Mesendoderm (in vitro differentiated cells): ENCODE results near the gene RAPGEF2.
"Not testable (repeated sequence)": the region's sequence is repeated elsewhere in the genome, so short reads cannot be mapped to it uniquely, and the experiment has no call there.

Experiments used
- DNase-seq: peaks from one replicate; pipeline ENCODE4 v3.0.0; 2013
- H2AK5ac ChIP-seq: 2 replicates; pipeline ENCODE4 v1.6.1; 2013; ENCODE audit warnings: low read length, inconsistent platforms
- H2BK120ac ChIP-seq: 2 replicates; pipeline ENCODE4 v1.6.1; 2013; ENCODE audit warnings: low read depth, mild to moderate bottlenecking, low read length, moderate library complexity, mixed read lengths
- H2BK15ac ChIP-seq: replicated peaks from 2 replicates; pipeline ENCODE4 v1.6.1; 2013; ENCODE audit warnings: low read depth, mild to moderate bottlenecking, moderate library complexity
- H2BK5ac ChIP-seq: 2 replicates; pipeline ENCODE4 v1.6.1; 2013; ENCODE audit warnings: low read length, inconsistent platforms
- H3K18ac ChIP-seq: 2 replicates; pipeline ENCODE4 v1.6.1; 2013; ENCODE audit warnings: mild to moderate bottlenecking, low read length, mixed read lengths
- H3K23ac ChIP-seq: one replicate; pipeline ENCODE4 v1.6.1; 2013; ENCODE audit warnings: low read length
- H3K27ac ChIP-seq: 2 replicates; pipeline ENCODE4 v1.5.1; 2013; ENCODE audit warnings: low read depth, mild to moderate bottlenecking, inconsistent platforms, low read length, moderate library complexity
- H3K27me3 ChIP-seq: 2 replicates; pipeline ENCODE4 v1.6.1; 2013; ENCODE audit warnings: low read length, control low read depth, mild to moderate bottlenecking, inconsistent platforms; ENCODE audit not compliant: insufficient read depth, poor library complexity
- H3K36me3 ChIP-seq: 2 replicates; pipeline ENCODE4 v1.6.1; 2013; ENCODE audit warnings: low read length, inconsistent platforms; ENCODE audit not compliant: control insufficient read depth, insufficient read depth
- H3K4ac ChIP-seq: one replicate; pipeline ENCODE4 v1.6.1; 2013; ENCODE audit warnings: low read depth, mild to moderate bottlenecking, low read length, moderate library complexity
- H3K4me1 ChIP-seq: 2 replicates; pipeline ENCODE4 v1.6.1; 2013; ENCODE audit warnings: low read depth, low read length, inconsistent platforms; ENCODE audit not compliant: control insufficient read depth
- H3K4me2 ChIP-seq: 2 replicates; pipeline ENCODE4 v1.6.1; 2013; ENCODE audit warnings: low read length
- H3K4me3 ChIP-seq: 2 replicates; pipeline ENCODE4 v1.5.1; 2013; ENCODE audit warnings: mild to moderate bottlenecking, low read length
- H3K56ac ChIP-seq: one replicate; pipeline ENCODE4 v1.6.1; 2013; ENCODE audit warnings: low read length
- H3K79me1 ChIP-seq: 2 replicates; pipeline ENCODE4 v1.6.1; 2013; ENCODE audit warnings: low read length, inconsistent platforms
- H3K79me2 ChIP-seq: 2 replicates; pipeline ENCODE4 v1.6.1; 2013; ENCODE audit warnings: mild to moderate bottlenecking, low read length; ENCODE audit not compliant: control insufficient read depth, insufficient read depth
- H3K9ac ChIP-seq: 2 replicates; pipeline ENCODE4 v1.6.1; 2013; ENCODE audit warnings: low read length, inconsistent platforms
- H4K5ac ChIP-seq: one replicate; pipeline ENCODE4 v1.6.1; 2013; ENCODE audit warnings: low read length
- H4K8ac ChIP-seq: one replicate; pipeline ENCODE4 v1.6.1; 2013; ENCODE audit warnings: low read depth, mild to moderate bottlenecking, control low read depth, low read length, moderate library complexity
- WGBS: extraction: QIAGEN DNeasy Blood & Tissue Kit; methylation state at CpG from one replicate; pipeline ENCODE4 v1.1.7; 2013; ENCODE audit warnings: low lambda C conversion rate, missing lambda C conversion rate; ENCODE audit not compliant: insufficient coverage; ENCODE audit errors: extremely low coverage; 5-methylcytosine and 5-hydroxymethylcytosine counted together

RAPGEF2 gene

DNA sequence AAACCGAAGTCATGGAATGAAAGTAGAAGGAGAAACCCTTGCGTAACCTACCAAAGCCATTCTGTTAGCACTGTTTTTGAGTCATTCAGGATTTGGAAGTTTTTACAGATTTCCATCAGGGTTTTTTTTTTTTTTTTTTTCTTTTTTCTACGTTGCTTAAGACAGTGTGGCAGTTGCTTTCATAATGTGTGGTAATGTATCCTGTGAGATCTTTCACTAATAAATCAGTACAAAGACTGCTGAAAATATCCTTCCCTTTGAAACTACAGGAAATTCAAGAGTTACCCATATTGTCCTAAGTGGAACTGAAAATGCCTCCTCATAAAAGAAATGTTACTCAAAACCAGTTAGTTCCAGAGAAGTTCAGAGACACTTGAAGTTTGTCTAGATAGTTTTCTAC, 137.8 kb downstream of the RAPGEF2 start:
- no peak overlapping the region for H4K5ac ChIP-seq
- H3K23ac ChIP-seq = no peak overlapping the region
- H3K18ac ChIP-seq = no peak overlapping the region
- H3K27ac ChIP-seq = no peak overlapping the region
- H3K27me3 ChIP-seq = no peaks in the 10 kb centered on the region
- H3K4me3 ChIP-seq = no peak overlapping the region
- H3K79me2 ChIP-seq = no peaks in the 10 kb centered on the region
- H2BK120ac ChIP-seq = no peak overlapping the region
- H2BK15ac ChIP-seq = no peak overlapping the region
- no peak overlapping the region for H3K4me2 ChIP-seq
- no peak overlapping the region for H4K8ac ChIP-seq
- no peak overlapping the region for H3K9ac ChIP-seq
- no peaks in the 10 kb centered on the region for H3K79me1 ChIP-seq
- no peak overlapping the region for H2AK5ac ChIP-seq
- H2BK5ac ChIP-seq = no peak overlapping the region
- WGBS = no CpG with 5 or more reads among the region's 3 CpGs
- DNase-seq = no peak
- no peaks in the 10 kb centered on the region for H3K4me1 ChIP-seq
- no peak overlapping the region for H3K4ac ChIP-seq
- no peak overlapping the region for H3K56ac ChIP-seq
- H3K36me3 ChIP-seq = no peaks in the 10 kb centered on the region

DNA sequence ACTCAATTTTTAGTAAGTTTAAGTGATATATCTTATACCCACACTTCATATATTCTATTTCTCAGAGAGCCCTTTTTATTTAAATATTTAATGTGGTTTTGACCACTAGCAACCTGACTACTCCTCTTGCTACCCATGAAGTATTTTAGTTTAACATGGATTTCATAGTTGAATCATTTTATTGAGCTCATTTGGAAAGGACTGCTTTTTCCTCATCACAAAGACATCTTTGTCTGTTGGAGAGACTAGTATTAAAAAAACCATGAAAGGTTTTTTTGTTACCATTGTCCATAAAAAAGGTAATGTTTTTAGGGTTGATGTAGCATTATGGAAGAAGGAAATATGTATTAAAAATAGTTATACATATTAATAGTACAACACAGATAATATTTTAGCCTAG, 139.5 kb downstream of the RAPGEF2 start:
- H3K56ac ChIP-seq = no peak overlapping the region
- H3K79me1 ChIP-seq = no peaks in the 10 kb centered on the region
- H2BK5ac ChIP-seq = no peak overlapping the region
- H3K4me3 ChIP-seq = no peak overlapping the region
- no peak overlapping the region for H3K9ac ChIP-seq
- H4K8ac ChIP-seq = no peak overlapping the region
- H2AK5ac ChIP-seq = no peak overlapping the region
- H3K4me2 ChIP-seq = no peak overlapping the region
- H3K79me2 ChIP-seq = no peaks in the 10 kb centered on the region
- H3K4me1 ChIP-seq = no peaks in the 10 kb centered on the region
- H4K5ac ChIP-seq = no peak overlapping the region
- no peaks in the 10 kb centered on the region for H3K27me3 ChIP-seq
- no peak overlapping the region for H3K4ac ChIP-seq
- H3K23ac ChIP-seq = no peak overlapping the region
- no peak overlapping the region for H2BK120ac ChIP-seq
- H3K27ac ChIP-seq = no peak overlapping the region
- no peak overlapping the region for H3K18ac ChIP-seq
- DNase-seq = no peak
- H3K36me3 ChIP-seq = no peaks in the 10 kb centered on the region
- no peak overlapping the region for H2BK15ac ChIP-seq

DNA sequence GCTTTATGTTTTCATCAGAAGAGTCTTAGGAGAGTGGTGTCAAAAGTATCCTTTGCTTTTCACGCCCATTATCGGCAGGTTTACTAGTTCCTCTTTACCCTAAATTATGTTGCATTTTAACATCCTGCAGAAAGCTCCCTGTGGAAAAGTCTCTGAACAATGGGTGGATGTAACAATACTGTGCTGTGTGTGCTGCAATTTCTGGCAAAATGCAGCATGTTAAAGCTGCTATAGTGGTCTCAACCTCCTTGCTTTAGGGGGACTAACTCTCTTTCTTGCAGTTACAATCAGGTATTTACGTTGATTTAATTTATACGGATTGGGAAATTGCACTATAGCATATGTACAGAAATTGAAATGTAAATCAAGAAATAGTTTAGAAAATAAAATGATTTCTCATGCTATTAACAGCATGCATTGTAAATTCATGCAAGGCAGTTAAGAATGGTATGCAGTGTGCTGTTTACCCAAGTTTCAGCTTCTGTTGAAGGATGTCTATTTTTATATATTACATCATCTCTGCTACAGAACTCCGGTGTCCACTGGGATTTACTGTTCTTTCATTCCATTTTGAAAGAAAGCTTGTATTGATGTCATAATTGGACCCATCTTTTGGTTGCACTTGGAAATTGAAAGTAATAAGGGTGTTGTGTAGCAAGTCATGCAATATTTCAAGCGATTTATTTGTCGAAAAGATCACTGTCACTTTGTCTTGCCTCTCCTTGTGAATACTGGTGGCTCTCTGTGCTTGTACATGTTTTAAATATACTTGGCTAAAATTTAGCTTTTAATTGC, 145.7 kb downstream of the RAPGEF2 start:
- Histone ChIP-seq H3K27me3 (no peaks in the 10 kb centered on the region), H2AK5ac (no peak overlapping the region), H3K18ac (no peak overlapping the region), H3K27ac (no peak overlapping the region), H3K4me3 (no peak overlapping the region), H3K56ac (no peak overlapping the region), H3K79me1 (no peaks in the 10 kb centered on the region), H2BK5ac (no peak overlapping the region), H3K9ac (no peak overlapping the region), H2BK15ac (no peak overlapping the region), H2BK120ac (no peak overlapping the region), H3K36me3 (no peaks in the 10 kb centered on the region), H3K4me1 (no peaks in the 10 kb centered on the region), H3K79me2 (no peaks in the 10 kb centered on the region), H3K4me2 (no peak overlapping the region), H4K8ac (no peak overlapping the region), H4K5ac (no peak overlapping the region), H3K4ac (no peak overlapping the region), H3K23ac (no peak overlapping the region)
- 100% methylated on average over 1 of the region's 7 CpGs for WGBS
- DNase-seq = no peak

DNA sequence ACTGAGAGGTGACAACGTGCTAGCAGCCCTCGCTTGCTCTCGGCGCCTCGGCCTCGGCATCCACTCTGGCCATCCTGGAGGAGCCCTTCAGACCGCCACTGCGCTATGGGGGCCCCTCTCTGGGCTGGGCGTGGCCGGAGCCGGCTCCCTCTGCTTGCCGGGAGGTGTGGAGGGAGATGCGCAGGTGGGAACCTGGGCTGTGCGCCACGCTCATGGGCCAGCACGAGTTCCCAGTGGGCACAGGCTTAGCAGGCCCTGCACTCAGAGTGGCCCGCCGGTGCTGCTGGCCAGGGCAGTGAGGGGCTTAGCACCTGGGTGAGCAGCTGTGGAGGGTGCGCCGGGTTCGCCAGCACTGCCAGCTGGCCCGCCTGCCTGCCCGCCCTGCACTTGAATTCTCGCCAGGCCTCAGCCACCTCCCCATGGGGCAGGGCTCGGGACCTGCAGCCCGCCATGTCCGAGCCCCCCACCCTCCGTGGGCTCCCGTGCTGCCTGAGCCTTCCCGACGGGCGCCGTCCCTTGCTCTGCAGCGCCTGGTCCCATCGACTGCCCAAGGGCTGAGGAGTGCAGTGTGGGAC, 148.0 kb downstream of the RAPGEF2 start:
- Histone ChIP-seq H3K4me2 (no peak overlapping the region), H3K4ac (no peak overlapping the region), H3K36me3 (no peaks in the 10 kb centered on the region), H2BK120ac (no peak overlapping the region), H3K23ac (no peak overlapping the region), H3K27ac (no peak overlapping the region), H2BK5ac (no peak overlapping the region), H3K9ac (no peak overlapping the region), H4K5ac (no peak overlapping the region), H2AK5ac (no peak overlapping the region), H2BK15ac (no peak overlapping the region), H3K18ac (no peak overlapping the region), H3K79me1 (no peaks in the 10 kb centered on the region), H3K56ac (no peak overlapping the region), H3K4me1 (no peaks in the 10 kb centered on the region), H3K27me3 (no peaks in the 10 kb centered on the region), H4K8ac (no peak overlapping the region), H3K4me3 (no peak overlapping the region), H3K79me2 (no peaks in the 10 kb centered on the region)
- WGBS = no CpG with 5 or more reads among the region's 35 CpGs
- no peak for DNase-seq

DNA sequence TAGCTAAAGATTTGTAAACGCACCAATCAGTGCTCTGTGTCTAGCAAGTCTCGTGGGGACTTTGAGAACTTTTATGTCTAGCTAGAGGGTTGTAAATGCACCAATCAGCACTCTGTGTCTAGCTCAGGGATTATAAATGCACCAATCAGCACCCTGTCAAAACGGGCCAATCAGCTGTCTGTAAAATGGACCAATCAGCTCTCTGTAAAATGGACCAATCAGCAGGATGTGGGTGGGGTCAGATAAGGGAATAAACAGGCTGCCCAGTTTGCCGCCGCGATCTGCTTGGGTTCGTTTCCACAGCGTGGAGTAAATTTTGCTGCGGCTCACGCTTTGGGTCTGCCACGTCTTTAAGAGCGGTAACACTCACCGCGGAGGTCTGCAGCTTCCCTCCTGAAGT, 148.7 kb downstream of the RAPGEF2 start:
- H3K27me3 ChIP-seq, H3K4me2 ChIP-seq, H3K36me3 ChIP-seq, H4K5ac ChIP-seq, H3K79me2 ChIP-seq, H3K4ac ChIP-seq, H2BK120ac ChIP-seq, H4K8ac ChIP-seq, H2BK15ac ChIP-seq, H3K56ac ChIP-seq, H3K79me1 ChIP-seq, H3K27ac ChIP-seq, H2AK5ac ChIP-seq, H3K23ac ChIP-seq, H3K9ac ChIP-seq, H3K18ac ChIP-seq, H3K4me1 ChIP-seq, H3K4me3 ChIP-seq, DNase-seq, H2BK5ac ChIP-seq: not testable (repeated sequence)
- WGBS = no CpG with 5 or more reads among the region's 14 CpGs

DNA sequence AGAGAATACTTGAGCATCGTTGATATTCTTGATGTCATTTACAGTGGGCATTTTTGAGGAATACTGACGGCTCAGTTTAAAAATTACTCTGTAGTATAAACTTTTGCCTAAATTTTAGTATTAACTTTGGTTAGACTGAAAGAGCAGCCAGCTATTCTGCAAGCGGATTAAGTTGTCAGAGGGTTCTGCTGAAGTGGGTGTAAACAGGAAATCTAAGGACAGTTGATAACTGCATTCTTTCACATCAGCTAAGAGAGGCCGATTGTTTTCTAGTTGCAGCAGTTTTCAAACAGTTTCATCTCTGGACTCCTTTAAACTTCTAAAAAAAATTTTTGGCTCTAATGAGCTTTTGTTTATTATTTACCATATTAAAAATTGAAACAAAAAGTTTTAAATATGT, 149.6 kb downstream of the RAPGEF2 start:
- H3K27me3 ChIP-seq = no peaks in the 10 kb centered on the region
- H3K27ac ChIP-seq = no peak overlapping the region
- no peak overlapping the region for H2BK15ac ChIP-seq
- no peak overlapping the region for H2BK5ac ChIP-seq
- no peak for DNase-seq
- no peak overlapping the region for H3K56ac ChIP-seq
- H2BK120ac ChIP-seq = no peak overlapping the region
- H3K4me1 ChIP-seq = no peaks in the 10 kb centered on the region
- H3K79me2 ChIP-seq = no peaks in the 10 kb centered on the region
- no peak overlapping the region for H3K9ac ChIP-seq
- no peak overlapping the region for H2AK5ac ChIP-seq
- H3K36me3 ChIP-seq = no peaks in the 10 kb centered on the region
- H3K4me3 ChIP-seq = no peak overlapping the region
- no CpG with 5 or more reads among the region's 4 CpGs for WGBS
- no peak overlapping the region for H3K18ac ChIP-seq
- H4K8ac ChIP-seq = no peak overlapping the region
- no peak overlapping the region for H4K5ac ChIP-seq
- no peak overlapping the region for H3K4me2 ChIP-seq
- no peak overlapping the region for H3K4ac ChIP-seq
- H3K23ac ChIP-seq = no peak overlapping the region
- H3K79me1 ChIP-seq = peaks cover 2% of the 10 kb centered on the region
